NCI-H510A (cell line): ENCODE results near the gene NRXN2.

Experiments used
- DNase-seq: peaks from one replicate; lab custom pipeline; 2025; lab: John Stamatoyannopoulos, UW

The NRXN2 gene

DNA sequence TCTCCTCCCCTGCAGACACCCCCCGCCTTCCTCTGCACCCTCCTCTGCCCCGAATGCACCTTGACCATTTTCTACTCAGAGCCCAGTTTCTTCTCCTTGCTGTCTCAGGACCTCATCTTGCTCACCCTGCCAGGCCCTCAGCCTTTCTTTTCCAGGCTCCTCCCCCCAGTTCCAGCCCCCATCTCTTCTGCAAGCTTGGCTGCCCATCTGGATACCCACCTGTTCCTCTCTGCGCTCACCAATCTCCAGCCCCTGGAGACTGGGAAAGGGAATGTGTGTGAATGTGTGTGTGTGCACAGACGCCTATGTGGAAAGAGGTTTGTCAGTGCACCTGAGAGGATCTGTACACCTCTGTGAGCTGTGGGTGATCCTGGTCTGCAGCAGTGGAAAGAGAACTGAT is 95.6 kb downstream of the NRXN2 start:
- DNase-seq = no peak

DNA sequence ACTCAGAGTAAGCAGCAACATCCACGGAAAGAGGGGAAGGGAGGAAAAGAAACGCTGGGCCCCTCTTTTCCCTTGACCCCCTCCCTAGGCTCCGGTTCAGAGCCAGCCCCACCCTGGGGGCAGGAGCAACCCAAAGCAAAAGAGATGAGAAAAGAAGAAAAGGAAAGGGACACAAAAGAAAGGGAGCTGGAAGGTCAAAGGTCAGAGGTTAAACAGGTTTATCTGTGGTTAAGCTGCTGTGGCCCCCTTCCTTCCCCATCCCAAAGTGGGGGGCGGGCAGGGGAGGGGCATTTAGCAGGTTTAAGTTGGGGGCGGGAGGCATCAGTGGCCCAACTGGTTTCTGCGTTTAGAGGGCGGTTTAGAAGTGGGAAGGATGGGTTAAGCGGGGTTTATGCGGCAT is 96.4 kb downstream of the NRXN2 start:
- no peak for DNase-seq

DNA sequence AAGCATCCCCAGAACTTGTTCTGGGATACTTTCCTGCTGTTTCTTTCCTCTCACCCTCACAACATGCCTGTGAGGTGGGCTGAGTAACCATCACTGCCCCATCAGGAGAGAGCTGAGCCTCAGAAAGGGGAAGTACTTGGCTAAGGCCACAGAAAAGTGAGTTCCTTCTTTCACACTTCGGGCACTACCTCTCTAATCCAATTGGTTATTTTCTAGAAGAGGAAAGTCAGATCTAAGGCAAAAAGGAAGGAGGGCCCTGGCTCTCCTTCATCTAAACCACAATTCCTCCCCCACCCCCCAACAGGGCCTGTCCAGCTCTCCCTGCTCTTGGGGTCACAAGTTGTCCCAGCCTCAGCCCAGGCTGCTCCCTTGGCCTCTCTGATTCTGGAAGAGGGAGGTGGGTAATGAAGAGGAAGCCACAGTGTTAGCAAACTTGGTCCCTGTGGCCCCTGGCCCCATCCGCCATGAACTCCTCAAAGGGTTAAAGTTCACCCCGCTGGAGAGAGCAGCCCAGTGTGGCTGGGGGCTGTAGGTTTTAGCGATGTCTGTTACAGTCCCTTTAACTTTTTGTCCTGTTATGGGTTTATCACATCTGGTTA is 98.0 kb downstream of the NRXN2 start:
- DNase-seq = no peak

DNA sequence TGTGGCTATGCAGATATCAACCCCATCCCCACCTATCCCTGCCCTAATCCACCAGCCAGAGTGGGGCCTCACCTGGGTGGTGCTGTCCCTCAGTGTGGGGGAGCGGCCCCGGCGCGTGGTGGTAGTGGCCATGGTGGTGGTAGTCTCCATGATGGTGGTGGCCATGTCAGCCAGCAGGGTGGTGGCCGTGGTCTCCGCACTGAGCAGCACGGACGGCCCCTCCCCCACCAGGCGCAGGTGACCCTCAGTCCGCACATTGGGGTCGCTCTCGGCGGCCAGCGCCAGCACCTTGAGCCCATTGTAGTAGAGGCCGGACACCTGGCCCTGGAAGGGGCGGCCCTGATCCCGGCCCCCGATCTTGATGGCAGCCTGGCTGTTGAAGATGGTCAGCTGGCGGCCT is 100.3 kb downstream of the NRXN2 start:
- no peak for DNase-seq

DNA sequence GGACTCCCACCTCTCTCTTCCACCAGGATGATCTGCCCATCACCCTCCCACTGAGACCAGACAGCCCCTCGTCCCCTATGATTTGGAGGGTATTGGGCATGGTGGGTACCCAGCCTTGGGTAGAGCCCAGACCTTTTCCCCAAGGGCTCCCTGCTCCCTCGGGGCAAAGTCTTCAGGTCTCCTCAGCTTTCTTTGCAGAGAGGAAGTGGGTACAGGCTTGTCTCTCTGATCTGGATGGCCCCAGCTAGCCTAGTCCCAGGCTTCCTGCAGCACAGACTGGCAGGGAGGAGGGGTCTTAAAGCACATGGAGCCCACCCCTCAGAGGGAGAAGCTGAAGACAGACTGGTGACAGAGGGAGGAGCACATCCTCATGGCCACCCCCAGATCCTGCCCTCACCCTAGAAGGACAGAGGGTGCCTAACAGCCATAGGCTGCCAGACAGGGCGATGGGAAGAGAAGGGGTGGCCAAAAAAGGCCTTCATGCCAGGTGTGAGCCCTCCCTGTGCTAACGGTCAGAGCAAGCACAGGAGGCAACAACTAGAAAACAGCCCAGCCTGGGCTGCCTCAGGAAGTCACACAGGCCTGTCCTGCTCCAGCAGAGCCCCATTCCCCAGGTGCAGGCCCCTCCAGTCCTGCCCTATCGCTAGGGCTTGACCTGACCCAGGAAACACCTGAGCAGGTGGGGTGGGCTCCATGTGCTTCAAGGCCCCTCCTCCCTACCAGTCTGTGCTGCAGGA is 101.5 kb downstream of the NRXN2 start:
- DNase-seq = no peak

DNA sequence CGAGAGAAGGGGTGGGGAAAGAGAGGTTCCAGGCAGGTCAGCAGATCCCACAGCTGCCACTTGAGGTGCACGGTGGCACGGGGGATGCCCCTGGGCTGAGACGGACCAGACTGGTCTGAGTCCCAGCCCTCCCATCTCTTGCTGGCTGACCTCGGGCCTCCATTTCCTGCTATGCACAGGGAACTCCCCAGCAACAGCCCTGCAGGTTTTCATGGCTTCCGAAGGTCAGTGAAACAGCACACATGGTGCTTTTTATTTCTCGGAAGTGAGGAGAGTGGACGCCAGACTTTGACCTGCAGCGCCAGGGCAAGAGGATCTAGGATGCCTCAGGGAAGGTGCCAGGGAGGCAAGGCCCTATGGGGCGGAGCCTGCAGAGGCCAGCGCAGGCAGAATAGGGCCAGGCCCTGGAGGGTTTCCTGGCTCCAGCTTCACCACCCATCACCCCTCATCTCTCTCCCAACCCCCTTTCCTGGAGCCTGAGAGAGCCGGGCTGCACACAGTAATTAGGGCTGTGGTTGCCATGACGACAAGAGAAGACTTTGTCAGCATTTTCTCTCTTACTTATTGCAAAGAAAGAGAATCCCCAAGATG is 102.5 kb downstream of the NRXN2 start:
- no peak for DNase-seq

DNA sequence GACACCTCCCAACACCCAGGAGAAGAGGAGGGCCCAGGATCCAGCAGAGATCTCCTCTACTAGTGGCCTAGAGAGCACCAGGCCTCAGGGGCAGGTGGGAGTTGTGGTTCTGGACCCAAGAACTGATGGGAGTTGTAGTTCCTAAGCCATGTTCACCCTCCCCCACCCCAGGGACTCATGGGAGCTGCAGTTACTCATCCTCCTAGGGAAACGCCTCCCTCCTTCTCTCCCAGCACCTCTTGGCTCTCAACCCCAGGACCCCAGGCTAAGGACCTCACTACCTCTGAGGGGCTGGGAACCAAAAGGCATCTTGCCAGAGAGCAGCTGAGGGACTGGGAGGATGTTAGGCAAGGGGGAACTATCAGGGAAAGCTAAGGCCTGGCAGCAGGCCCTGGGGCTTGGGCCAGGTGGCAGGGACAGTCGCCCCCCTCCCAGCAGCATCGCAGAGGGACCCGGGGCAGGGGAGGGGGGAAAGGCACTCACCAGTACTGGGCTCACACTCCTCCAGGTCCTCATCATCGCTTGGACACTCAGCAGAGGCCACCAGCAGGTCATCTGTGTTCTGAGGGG is 103.1 kb downstream of the NRXN2 start:
- DNase-seq = no peak

DNA sequence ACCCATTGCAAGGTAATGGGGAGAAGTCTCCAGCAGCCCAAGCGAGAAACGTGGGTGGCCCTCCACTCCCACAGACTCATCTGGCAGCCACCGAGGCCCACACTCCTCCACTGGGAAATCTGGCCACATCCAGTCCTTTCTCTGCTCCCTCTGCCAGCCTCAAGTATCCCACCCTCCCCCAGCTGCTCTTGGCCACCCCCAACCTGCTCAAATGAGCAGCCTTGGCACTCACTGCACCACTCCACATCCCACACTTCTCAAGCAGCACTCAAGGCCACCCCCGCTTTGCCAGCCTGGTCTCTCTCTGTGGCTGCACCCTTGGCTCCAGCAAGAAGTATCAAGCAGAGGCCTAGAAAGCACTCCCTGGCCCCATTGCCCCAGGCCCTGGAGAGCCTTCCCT is 103.8 kb downstream of the NRXN2 start:
- no peak for DNase-seq

DNA sequence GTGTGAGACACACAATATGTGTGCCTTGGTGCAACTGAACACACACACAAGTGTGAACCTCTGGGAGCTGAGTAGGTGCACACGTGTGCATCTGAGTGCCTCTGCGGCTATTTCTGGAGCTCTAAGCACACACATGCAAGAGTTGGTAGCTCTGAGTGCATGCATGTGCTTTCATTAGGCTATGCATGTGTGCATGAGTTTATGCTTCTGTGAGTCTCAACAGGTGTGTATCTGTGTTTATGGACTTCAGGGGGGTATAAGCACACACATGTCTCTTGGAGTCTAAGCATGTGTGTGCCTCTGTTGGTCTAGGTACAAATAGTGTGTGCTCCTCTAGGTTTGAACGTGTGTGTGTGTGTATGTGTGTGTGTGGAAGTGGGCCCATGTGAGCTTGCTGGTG is 106.2 kb downstream of the NRXN2 start:
- no peak for DNase-seq

DNA sequence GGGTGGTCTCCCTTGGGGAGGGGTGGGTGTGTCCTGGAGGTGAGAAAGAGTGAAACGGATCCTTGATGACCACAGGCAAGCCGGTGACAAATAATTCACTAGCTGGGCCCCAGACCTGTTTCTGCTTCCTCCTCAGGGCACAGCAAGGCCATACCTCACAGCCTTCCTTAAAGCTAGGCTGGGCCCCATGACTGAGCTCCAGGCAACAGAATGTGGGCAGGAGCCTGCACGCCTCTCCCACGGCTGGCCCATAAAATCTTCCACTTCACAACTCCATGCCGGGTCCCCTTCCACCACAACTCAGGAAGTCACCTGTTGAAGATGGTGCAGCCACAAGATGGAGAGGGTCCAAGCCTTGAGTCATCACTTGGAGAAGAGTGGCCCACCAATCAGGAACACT is 108.1 kb downstream of the NRXN2 start:
- no peak for DNase-seq

DNA sequence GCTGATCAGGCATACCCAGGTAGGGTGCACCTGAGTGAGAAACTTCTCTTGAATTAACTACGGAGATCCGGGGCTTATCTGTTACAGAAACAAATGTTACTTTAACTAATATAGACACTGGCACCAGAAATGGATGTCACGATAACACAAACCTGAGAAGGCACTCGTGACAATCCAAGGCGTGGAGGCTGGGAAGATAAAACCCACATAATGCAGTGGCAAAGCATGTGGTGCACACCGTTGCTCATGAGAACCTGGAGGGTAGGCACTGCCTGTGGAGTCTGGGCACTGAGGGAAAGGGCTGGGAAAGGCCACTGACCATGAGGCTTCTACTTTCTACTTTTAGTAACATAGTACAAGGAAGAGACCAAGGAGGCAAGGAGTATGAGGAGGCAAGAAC is 109.3 kb downstream of the NRXN2 start:
- no peak for DNase-seq

DNA sequence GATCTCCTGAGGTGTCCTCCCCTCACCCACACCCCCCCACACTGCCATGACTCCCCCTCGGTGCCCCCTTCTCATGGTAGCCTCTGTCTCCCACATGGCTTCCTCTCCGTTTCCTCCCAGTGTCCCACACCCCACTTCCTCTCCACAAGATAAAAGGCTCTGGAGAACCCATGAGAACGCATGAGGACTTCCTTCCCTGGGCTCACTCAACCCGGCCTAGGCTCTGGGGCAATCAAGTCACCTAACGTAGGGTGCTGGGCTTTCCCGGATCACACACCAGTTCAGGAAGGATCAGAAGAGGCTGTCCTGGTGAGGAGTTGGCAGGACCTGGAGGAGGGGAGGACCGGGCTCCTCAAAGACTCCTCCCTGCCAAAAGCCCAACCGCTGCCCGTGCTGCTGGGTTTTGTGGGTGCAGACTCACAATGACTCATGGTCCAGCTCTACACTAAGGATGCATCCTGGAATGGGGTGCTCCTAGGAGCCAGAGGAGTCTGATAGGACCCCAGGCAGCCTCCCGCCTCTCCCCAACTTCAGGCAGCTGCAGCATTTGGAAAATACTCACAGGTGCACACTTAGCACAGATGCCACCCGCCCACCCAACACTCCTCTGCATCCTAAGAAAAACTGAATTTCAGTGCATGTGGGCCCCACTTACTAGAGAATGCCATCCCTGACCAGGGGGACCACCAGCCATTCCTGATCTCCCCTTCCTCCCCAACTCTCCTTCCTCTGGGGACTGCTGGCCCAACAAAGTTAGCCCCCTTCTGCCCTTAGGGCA is 110.9 kb downstream of the NRXN2 start:
- DNase-seq = no peak

DNA sequence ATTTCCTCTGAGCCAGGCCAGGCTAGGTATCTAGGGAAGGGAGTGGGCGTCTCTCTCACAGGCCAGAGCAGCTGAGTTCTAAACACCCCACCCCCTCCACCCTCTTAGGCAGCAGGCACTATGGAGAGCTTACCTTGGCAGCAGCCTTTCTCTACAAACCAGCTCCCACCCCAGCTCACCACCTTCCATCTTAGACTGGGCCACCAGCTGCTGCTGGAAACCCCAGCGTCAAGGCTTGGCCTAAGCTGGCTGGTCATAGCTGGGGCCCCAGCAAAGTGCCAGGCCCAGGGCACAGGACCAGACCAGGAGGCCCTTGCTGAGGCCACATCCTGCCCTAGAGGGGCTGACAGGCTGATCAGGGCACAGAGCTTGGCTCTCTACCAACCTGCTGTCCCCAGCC is 111.8 kb downstream of the NRXN2 start:
- DNase-seq = no peak

DNA sequence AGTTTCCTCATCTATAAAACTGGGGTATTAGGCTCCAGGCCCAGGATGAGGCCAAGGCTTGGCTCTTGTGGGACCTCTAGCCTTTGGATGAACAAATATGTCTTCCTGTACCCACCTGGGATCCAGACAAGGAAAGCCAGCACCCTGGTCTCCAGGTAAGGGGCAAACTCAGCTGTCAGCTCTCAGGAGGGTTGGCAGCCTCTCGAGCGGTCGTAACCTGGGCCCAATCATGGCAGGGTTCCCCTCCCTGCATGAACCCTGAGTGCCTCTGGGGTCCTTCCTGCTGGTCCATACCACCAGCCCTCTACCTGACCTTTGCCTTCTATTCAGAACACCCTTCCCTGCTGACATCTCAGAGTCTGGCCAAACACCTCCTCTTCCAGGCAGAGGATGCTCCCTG is 112.4 kb downstream of the NRXN2 start:
- DNase-seq = no peak

DNA sequence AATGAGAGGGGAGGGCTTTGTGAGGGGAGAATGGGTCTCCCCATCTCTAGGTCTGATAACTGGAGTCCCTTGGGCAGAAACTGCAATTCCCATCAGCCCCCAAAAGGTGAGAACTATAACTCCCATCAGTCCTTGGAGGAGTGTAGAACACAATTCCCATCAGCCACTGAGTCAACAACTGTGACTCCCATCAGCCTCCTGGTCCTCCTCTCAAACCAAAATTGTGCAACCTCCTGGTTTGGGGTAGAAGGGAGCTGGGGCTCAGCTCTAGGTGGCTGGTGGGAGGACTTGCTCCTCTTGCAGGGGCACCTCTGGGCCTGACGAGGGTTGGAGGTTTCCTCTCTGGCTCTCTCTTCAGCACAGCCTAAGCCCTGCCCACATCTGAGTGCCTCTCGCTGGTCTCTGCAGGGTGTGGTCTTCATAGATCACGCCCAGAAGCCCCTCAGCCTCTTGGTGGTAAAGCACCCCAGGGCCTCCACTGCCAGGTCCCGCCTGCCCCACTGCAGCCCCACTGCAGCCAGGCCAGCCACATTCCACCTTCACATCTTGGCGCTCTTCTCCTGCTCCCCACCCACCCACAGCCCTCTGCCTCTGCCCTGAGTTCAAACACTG is 113.5 kb downstream of the NRXN2 start:
- no peak for DNase-seq

DNA sequence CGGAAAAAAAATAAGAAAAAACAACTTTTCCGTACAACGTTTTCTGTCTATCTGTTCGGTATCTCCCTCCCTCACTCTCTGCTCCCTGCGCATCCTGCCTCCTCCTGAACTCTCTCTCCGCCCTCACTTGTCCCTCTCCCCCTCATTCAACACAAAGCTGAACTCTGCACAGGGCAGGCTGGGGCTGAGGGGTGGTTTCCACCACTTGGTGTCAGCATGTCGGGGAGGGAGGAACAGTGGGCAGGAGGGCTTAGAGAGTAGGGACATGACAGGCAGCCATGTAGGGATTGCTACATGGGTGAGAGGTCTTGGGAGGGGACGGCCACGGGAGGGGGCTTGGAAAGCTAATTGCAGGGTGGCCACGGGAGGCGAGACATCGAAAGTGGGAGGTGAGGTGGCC is 114.4 kb downstream of the NRXN2 start:
- DNase-seq = no peak

DNA sequence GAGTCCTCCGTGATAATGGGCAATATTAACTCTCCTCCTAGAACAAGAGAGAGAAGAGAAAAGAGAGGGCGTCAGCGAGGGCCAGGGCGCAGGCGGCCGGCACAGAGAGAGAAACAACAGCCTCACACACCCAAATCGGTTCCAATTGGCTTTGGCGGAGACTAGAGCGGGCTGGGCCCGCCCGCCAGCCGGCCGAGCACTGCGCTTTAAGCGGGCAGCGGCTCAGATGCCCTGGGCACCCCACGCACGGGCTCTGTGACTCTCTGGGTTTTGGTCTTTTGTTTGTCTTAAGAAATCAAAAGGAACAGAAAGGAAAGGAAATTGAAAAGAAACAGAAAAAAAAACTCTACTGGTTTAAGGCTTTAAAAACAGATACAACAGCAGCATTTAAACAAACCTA is 115.0 kb downstream of the NRXN2 start:
- DNase-seq = no peak

DNA sequence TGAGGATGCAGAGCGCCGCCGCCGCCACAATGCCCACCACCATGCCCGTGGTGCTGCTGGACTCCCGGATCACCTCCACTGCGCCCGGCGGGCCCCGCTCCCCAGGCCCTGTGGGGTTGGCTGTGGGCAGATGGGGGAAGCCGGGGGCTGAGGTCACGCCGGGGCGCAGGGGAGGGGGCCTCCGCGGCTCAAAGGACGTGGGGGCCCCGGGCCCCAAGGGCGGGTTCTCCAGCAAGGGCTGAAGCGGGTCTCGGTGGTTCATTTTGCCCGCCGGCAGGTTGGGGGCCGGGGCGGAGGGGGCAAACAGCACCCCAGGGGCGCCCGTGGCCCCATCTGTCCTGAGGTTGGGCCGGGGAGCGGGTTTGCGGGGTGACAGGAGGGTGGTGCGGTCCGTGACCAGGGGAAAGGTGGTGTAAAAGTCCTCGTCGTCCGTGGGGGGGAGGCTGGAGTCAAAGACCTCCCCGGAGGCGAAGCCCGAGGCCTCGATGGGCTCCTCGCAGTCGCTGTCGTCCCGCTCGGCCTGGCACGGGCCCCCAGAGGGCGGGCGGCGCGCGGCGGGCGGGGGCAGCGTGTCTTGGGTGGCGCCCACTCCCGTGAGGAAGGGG is 115.5 kb downstream of the NRXN2 start:
- no peak for DNase-seq

DNA sequence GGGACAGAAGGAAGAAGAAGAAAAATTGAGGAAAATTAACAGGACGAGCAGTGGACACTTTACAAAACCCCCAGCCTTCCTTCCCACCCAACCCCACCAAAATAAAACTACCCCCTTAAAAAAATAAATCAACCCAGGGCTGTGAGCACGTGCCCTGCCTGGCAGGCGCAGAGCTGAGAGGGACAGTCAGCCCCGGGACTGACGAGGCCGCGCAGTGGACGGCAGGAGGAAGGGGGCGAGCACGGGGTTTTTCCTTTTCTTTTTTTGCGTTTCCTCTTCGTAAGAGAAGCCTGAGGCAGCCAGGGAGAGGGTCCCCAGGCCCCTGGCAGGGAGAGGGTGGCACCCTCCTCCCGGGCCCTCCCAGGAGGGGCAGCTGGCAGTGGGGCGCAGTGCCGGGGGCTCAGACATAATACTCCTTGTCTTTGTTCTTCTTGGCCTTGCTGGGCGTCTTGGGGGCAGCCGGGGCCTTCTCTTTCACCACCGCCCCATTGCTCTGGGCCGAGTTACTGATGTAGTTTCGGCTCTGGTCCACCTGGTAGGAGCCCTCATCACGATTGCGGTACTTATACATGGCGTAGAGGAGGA is 116.1 kb downstream of the NRXN2 start:
- DNase-seq = no peak

DNA sequence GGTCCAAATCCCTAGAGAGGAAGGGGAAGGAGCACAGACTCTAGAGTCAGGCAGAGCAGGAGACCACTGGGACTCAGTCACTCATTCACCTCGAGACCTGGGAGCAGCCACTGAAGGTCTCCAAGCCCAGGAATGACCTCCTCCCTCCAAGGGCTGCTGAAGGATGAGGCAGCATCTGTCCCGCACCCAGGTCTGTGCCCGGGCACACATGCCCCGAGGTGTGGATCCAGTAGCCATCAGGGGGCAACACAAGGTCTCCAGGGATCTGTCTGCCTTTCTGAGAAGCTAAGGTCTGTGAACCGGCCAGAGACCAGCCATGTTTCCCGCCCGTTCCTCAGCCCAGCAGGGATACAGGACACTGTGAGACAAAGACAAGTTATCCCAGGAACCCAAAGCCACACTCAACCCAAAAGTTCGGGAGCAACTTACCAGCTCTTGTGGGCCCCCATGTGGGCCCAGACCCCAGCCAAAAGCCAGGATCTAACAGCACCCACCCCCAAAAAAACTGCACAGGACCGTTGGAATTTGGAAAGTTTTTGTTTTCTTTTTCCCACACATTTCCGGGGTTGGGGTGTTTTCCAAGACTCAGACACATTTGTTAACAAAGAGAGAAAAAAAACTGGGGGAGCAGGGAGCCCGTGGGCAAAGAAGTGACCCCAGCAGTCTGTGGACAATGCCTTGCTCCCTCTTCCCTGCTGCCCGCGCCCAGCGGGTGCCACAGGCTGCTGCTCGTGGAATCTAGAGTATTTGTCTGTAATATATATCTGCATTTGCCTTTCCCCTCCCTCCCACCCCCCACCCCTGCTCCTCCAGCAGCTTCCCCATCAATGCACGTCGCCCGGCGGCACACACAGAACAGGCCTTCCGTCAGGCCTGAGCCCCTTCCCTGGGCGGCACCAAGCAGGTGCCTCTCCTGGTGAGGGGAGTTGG is 117.1 kb downstream of the NRXN2 start:
- DNase-seq = no peak
